Fibroblast of gingiva (primary cell): ENCODE measurements around the gene LAMTOR1.
A peak's percentile ranks its signal among the peaks of the same experiment; 100 is the strongest.

Experiments
- DNase-seq: peaks from one replicate; pipeline ENCODE4 v3.0.0-alpha.2; 2011; ENCODE audit warnings: low read depth

Gene LAMTOR1

DNA sequence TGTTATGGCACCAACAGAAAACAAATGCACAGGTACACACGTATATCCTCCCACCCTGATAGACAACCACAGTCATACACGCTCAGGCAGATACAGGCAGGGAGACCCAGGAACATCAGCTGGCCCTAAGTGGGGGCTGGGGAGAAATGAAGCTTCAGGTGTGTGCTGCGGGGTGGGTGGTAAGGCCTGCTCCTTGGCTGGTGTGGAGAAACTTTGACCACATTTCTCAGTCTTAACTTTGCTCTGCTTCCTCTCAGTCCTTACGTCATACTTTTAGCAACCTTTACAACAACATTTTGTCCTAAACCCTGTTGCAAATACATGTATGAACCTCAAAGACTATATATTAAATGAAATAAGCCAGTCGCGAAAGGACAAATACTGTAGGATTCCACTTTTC, 16.1 kb upstream of the LAMTOR1 start:
- no peak for DNase-seq

DNA sequence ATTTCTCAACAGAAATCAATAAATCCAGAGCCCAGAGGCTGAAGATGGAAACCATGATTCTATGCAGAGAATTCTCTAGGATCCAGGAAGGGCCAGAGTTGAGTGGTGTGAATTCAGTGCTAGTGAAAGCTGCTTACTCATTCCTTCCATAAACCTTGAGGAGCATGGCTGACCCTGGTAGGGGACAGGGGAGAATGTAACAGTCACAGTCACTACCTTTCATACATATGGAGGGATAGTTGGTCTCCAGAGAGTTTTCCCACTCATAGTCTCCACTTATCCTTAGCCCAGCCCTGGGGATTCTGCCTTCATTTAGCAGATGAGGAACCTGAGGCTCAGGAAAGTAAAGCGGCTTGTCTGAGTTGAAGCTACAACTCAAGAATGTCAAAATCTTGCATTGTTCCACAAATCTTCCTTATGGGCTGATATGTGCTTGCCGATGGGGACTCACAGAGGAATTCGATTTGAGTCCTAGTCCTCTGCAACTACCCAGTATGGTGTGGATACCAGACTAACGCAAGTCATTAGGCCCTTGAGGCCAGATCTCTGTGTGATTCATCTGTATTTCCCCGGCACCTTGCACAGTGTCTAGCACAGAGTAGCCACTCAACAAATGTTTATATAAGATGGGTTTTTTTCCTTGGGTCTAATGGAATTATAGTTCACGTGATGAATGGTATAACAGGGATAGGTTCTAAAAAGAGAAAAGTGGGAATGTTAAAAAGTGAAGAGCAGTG, 13.1 kb upstream of the LAMTOR1 start:
- DNase-seq, result no peak

DNA sequence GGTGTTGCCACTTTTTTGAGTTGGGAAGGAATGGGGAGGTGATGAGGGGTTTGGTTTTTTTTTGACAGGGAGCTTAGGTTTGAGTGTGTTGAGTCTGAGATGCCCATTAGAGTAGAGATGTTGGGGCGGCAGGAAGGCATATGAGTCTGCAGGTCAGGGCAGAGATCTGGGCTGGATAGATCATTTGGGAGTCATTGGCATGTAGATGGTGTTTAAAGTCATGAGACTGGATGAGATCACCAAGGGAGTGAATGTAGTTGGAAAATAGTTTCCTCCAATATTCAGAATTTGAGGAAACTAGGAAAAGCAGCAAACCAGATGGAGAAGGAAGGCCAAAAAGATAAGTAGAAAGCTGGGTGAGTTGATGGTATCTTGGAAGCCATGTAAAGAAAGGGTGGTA, 11.5 kb upstream of the LAMTOR1 start:
- DNase-seq, result no peak

DNA sequence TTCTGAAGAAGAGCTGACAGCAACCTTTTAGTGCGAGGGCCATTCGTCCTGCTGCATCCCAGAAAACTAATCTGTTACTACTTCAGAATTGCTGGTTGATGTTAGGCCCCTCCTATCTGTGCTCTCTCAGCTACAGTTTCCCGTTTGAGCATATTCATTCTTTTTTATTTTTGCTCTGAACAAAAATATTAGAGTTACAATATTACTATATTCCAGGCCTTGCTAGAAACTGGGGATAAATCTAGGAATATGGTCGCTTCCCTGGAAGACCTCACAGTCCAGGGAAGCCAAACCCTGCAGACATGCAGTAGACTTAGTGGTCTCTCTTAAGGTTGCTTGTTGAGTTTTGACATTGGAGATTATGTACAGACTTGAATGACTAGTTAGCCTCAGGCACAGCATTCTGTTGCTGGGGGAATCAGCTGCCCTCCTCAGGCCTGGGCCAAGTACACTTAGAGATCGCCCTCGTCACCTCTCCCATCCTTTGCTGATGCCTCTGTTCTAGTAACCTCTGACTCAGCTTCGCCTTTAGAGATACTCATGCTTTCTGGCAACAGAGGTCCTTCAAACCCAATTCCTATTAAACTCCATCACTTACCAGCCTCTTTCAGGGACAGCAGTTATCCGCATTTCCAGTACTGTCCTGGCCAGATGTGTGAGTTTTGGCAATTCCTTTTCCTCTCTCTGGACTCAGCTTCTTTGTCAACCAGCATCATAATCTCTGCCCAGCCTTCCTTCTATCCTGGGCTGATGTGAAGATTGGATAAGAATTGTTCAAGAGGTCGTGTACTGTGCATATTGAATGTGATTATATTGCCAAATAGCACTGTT, 10.1 kb upstream of the LAMTOR1 start:
- DNase-seq, result no peak

DNA sequence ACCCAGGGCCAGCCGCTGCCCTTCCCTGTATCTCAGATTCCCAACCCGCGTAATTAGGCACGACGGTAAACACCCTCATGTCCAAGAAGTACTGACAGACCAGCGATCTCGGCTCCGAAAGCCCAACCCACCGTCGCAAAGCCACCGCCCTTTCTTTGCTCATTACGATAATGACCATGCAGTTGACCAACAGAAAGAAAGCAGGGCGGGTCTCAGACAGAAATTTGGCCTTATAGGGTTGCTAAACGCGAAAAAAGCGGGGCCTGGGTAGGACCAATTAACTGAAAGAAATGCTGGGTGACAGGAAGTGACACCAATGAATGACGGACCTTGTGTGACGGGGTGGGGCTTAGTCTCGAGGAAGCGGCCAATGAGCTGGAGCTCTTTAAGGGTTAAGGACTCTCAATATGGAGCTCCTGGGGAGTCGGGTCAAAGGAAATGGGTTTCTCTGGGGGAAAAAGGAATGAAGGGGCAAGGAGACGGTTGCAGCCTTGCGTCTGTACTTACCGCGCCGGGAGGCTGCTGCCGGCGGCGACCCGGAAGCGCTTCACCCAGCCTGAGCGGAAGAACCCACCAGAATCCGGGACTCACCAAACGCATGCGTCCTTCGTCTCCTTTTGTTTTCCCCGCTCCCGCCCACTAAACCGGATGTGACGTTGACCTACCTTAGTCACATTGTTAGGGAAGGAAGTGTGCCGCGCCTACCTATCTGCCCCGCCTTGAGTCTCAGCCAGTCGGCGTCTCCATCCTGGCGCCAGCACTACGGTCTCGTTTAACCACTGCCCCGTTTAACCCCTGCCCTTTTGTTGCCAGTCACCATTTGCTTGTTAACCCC, 9.3 kb upstream of the LAMTOR1 start, which contains the start of gene ANAPC15:
Gene ANAPC15 (minus strand): TSS at position 553 of the 835 bp plus-strand sequence. CDS start 1,419 bp downstream, outside the sequence.
- peak; percentile 99 for DNase-seq

DNA sequence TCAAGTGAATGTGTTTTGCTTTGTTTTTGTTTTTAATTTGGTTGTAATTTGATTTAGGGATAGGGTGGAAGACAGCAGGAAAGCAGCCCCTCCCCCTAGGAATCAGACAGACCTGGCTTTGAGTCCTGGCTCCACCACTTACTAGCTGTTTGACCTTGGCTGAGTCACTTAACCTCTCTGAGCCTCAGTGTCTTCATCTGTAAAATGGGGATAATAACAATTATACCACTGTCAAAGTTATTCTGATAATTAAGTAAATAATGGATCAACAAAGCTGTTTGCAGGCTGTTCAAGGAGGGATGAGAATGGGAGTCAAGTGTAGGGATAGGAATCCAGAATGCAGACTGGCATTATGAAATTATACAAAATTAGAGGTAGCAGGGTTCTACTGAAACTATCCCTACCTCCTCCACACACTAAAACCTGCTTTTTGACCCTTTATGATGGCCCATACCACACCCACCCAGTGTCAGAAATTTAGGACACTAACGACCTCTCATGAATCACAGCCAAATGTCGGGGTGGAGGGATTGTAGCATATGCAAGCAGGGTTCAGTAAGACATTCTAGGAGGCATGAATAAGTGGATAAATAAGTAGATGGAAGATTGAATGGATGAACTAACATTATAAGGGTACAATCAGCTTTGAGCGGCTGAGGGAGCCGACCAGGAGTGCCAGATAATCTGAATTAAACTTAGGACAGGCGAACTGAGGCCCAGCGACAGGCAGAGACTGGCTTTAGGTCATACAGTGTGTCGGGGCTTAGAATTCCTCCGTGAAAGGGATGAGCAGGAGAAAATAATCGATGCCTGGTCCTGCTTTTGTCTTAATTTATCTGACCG, 8.4 kb upstream of the LAMTOR1 start:
- no peak for DNase-seq

DNA sequence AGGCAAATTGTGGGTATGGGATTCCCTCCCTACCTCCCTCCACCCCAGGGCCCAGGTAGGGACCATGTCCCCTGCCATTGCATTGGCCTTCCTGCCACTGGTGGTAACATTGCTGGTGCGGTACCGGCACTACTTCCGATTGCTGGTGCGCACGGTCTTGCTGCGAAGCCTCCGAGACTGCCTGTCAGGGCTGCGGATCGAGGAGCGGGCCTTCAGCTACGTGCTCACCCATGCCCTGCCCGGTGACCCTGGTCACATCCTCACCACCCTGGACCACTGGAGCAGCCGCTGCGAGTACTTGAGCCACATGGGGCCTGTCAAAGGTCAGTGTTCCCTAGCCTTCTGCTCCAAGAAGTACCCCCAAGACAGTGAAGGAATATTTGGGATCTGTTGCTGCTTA, 2.8 kb upstream of the LAMTOR1 start, which contains the start of gene TOMT:
Gene TOMT (plus strand): TSS at position 37 of the 400 bp plus-strand sequence. CDS start 28 bp downstream, at position 65.
- DNase-seq, result no peak

DNA sequence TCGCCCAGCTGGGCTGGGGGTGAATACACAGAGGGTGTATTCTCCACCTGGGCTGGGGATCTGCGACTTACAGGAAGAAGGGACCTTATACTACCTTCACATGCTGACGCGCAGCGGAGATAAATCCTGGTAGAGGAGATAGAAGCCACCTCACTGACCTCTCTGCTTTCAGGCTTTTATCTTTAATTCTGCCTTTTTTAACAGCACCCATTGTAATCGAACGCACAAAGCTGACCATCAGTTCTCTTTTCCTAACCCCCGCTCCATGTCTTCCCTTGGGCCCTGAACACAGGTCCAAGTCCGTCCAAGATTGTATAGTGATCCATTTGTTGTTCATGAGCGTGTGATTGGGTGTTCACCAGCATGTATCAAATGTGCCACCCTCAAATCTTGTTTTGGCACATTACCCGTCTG, 664 bp upstream of the LAMTOR1 start:
- no peak for DNase-seq

DNA sequence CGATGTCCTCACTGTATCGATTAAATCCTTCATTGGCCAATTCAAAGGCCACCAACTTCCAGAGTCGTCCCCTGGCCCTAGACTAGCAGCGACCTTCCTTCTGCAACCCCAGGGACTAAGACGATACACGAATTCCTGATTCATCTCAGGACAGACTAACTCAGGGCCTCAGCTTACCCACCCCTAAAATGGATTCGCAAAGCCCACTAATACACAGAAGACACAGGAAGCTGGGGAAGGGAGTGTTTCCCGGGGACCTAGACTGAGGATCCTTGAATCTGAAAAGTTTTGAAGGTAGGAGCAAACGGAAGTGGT, 509 bp downstream of the LAMTOR1 start:
- DNase-seq, result no peak

DNA sequence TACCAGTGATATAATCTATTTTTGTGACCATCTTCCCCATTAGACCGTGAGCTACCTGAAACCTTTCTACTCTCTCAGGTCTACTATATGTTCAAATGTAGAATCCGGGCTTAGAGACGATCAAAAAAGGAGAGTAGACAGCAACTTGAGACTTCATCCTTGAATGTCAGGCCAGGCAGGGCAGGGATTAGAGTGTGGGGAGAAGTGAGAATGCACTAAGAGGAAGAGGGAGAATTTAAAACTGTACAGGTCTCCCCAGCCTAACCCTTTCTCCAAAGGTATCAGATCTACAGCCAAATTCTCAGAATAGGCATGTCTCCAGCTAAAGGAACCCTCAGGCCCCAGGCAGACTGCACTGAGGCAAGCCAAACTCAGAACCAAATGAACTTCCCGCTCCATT, 935 bp downstream of the LAMTOR1 start:
- DNase-seq, result no peak

DNA sequence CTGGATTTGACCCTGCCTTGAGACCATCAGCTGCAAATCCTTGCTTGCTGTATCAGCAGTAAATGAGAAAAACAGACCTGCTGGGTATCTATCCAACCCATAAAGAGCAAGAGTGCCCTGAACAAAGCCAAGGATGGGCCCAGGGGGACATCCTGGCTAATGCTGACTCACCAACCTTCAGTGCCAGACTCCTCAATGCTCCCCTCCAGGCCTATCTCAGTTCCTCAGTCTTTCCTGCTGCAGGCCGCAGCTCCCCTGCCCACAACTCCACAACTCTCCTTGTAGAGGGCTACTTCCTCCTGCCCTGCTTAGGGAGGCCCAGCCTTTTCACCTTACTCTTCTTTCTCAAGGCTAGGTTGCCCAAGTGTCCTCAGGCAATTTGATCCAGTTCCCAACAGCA, 2.6 kb downstream of the LAMTOR1 start:
- no peak for DNase-seq

DNA sequence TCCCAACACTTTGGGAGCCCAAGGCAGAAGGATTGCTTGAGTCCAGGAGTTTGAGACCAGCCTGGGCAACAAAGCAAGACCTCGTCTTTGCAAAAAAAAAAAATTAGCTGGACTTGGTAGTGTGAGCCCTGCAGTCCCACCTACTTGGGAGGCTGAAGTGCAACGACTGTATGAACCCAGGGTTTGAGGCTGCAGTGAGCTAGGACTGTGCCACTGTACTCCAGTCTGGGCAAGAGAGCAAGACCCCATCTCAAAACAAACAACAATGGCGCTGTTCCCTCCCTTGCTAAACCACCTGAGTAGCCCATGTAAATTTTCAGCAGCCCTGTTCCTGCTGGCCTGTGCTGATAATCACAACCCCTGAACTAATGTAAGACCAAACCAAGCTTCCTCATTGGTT, 3.1 kb downstream of the LAMTOR1 start:
- DNase-seq, result no peak

DNA sequence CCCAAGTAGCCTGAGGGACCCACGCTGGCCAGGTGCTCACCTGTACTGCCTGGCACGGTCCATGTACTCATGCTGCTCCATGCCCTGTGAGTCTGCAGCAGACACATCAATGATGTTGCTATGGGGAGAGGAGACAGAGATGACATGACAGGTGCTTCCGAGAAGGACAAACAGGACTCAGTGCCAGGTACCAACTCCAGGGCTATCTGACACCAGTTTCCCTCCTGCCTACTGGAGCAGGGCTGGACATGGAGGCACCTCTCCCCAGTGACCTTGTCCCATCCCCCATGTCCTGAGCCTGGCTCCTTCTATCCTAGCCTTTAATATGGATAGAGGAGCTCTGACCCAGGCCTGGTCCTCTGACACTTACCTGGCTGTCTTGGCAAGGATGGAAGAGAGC, 4.4 kb downstream of the LAMTOR1 start:
- no peak for DNase-seq

DNA sequence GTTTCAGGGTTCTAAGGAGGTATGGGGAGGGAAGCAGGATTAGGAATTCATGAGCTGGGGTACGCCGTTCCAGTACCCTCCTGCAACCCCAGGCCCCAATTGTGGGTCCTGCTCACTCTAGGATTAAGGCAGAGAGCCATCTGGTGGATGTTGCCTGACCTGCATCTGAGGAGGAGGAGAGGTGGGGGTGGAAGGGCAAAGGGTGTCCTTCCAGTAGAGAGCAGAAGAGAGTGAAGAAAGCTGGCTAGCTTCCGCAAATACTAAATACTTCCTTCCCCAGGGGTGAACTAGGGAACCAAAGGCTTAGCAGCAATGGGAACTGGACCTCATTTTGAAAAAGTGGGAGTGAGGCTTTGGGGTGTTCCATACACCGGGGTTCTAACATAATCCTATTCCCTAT, 11.8 kb downstream of the LAMTOR1 start:
- DNase-seq, result peak; percentile 57

DNA sequence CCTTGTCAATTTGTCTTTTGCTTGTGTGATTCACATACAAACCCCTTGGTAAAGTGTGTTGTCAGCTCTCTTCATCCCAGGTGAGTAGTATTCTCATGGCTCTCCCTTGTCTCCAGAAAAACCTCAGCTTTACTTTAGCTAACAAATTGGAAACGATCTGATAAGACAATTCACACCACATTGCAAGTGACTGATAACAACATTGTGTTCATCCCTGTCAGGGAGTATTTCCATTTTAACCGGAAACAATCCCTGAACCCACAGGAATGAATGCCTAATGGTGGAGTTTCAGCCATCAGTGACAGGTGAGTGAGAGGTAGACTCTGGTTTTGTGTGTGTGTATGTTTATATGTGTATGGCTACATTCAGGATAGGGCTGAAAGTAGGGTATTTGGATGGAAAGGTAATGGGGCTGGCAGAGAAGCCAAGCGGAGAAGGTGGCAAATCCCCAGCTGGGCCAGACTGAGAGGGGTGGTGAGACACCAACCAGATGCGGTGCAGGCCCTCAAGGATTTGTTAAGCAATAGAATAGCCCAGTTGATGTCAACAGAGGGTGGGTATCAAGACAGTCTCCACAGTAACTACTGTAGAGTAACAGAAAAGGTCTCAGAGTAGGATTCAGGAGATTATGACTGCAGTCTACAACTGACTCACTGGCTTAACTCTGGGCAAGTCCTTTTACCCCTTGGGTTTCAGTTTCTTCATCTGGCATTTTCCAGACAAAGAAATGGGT, 14.9 kb downstream of the LAMTOR1 start:
- no peak for DNase-seq

DNA sequence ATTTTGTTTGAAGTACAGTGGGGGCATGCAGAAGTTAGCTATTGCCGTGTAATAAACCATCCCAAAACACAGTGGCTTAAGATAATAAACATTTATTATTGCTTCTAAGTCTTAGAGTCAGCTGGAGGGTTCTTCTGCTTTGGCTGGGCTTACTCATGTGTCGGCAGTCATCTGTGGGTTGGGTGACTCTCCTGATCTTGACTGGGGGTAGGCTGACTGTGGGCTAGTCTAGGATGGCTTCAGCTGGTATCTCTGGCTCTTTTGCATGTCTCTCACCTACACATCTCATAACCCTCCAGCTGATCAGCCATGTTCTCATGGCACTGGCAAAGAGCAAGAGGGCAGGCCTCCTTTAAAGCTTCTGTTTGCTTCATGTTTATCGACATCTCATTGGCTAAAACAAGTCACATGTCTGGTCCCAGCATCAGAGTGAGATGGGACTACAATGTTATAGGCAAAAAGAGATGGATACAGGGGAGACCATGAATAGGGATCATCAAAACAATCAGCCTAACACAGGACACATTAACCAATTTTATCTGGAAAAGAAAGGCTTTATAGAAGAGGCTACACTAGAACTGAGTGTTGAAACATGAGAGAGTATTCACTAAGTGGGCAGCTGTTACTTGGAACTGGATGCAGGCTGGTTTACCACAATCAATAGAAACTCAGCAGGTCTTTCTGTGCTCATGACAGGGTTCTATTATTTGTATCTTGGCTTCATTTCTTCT, 17.3 kb downstream of the LAMTOR1 start:
- DNase-seq, result no peak

DNA sequence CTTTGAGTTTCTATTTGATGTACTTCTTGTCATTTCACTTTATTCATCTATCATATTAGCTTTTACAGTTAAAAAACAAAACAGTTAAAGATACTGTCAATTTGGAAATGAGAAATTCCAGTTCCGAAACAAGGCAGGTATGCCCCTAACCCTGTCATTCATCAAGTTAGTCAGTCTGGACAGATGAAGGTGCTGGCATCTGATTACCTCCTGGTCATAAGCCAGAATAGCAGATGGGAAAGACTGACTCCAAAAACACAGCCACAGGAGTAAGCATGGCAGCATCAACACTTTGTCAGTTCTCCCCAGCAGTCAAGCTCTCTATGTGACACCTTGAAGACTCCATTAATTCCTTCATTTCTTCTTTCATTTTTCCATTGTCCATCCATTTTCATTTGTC, 18.1 kb downstream of the LAMTOR1 start:
- DNase-seq, result no peak

DNA sequence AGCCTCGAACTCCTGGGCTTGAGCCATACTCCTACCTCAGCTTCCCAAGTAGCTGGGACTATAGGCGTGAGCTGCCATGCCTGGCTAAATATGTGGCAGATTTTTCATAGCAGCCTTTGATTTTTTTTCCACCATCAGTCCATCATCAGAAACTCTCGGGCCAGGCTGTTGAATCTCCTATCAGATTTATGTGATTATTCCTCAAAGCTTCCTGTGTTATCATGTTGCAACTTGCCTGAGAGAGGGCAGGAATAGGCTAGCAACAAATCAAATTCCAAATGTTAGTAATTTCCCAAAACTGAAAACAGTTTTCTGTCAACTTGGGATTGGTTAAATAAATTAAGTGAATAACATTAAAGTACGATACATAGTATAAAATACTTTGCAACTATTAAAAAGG, 19.0 kb downstream of the LAMTOR1 start:
- DNase-seq, result no peak

DNA sequence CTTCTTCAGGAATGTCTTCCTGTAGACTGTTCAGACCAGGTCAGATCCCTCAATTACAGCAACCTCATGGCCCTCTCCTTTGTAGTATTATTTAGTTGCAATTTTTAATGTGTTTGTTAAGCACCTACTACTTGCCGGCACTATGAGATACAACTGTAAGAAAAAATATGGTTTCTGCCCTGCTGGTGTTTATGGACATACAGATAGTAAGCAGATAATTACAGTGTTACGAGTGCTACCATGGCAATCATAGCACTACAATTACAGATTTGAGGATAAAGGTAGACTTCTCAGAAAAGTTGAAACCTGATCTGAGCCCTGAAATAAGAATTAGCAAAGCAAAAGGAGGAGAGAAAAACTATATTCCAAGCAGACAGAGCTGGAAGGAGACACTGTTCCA, 19.7 kb downstream of the LAMTOR1 start:
- no peak for DNase-seq

DNA sequence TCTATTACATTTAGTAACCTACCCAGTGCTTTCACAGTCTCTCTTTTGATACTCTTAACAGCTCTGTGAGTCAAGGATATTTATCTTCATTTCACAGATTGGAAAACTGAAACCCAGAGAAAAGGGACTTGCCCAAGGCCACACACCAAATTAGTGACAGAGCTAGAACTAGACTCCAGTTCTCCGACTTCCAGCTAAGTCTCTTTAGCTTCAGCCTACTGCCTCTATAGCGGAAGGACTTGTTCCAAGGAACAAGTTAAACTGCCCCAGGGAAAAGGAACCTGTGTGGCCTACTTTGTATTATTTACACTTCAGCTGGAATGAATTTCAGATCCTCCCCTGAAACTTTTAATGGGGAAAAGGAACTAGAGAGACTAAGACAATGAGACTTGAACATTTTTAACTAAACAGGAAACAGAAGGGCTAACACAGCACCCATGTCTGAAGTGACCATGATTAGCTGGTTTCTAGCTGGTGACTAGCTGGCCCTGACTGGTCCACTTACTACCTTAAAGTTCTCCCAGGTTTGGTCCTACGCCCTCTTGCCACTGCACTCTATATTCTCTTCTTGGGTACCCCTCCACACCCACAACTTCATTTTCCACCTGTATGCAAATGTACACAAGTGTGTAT, 21.2 kb downstream of the LAMTOR1 start:
- no peak for DNase-seq
